Measurements from ENCODE around the gene EPHB1.

- TF ChIP-seq CTCF (IDR thresholded peaks at IDR 0.05 in 4 of 5, conservative IDR thresholded peaks at IDR 0.05 in 1 of 5): no peak
- no peak for TF ChIP-seq POLR2A (IDR thresholded peaks at IDR 0.05)
These were observed 101.6 kb downstream of the EPHB1 start for GRCh38 chr3:134896696-134897095.
